HG03439 (cell line): ENCODE data around the gene GMCL2.

Source experiments
- ATAC-seq: cut with Tn5 transposase; IDR thresholded peaks from one replicate; pipeline ENCODE4 v1.9.1; 2021; ENCODE audit warnings: mild to moderate bottlenecking, moderate library complexity; ENCODE audit not compliant: unreplicated experiment

Gene GMCL2

GRCh38 chr5:178222292-178222691 is 35.1 kb upstream of the GMCL2 start:
- ATAC-seq = no peak

- ATAC-seq = no peak
Measured at GRCh38 chr5:178221853-178222252, 34.7 kb upstream of the GMCL2 start.

GRCh38 chr5:178221282-178221681 is 34.1 kb upstream of the GMCL2 start:
- no peak for ATAC-seq

- ATAC-seq = no peak
Measured at GRCh38 chr5:178218827-178219226, 31.7 kb upstream of the GMCL2 start.

- no peak for ATAC-seq
Measured at GRCh38 chr5:178218237-178218776, 31.1 kb upstream of the GMCL2 start.

- ATAC-seq = no peak
Measured at GRCh38 chr5:178216779-178217178, 29.6 kb upstream of the GMCL2 start.

- no peak for ATAC-seq
Measured at GRCh38 chr5:178216088-178216534, 28.9 kb upstream of the GMCL2 start.

- ATAC-seq = no peak
Measured at GRCh38 chr5:178215280-178216002, 28.3 kb upstream of the GMCL2 start.

GRCh38 chr5:178214160-178214803 is 27.1 kb upstream of the GMCL2 start:
- ATAC-seq = no peak

- ATAC-seq = no peak
Measured at GRCh38 chr5:178213748-178214151, 26.6 kb upstream of the GMCL2 start.

GRCh38 chr5:178213003-178213461 is 25.9 kb upstream of the GMCL2 start:
- no peak for ATAC-seq

- no peak for ATAC-seq
Measured at GRCh38 chr5:178212241-178213002, 25.3 kb upstream of the GMCL2 start.

GRCh38 chr5:178211095-178212048 is 24.2 kb upstream of the GMCL2 start:
- no peak for ATAC-seq

GRCh38 chr5:178210686-178211085 is 23.5 kb upstream of the GMCL2 start:
- ATAC-seq = no peak

GRCh38 chr5:178210073-178210535 is 22.9 kb upstream of the GMCL2 start:
- ATAC-seq = no peak

GRCh38 chr5:178209334-178210072 is 22.3 kb upstream of the GMCL2 start:
- ATAC-seq = no peak

- ATAC-seq = no peak
Measured at GRCh38 chr5:178208540-178209227, 21.5 kb upstream of the GMCL2 start.

- no peak for ATAC-seq
Measured at GRCh38 chr5:178207917-178208280, 20.7 kb upstream of the GMCL2 start.
